Measurements from ENCODE around the gene ANGEL2. TPM values are rescaled to one million over a fixed set of nuclear protein-coding genes. Genes with fewer than 3 reads are reported as not detected.

Gene ANGEL2
- total RNA-seq, 2 donors from 2014 or later: 55.8 to 60.4 TPM

- H3K9ac ChIP-seq (ENCODE audit: extremely low read depth, low read length, poor library complexity, severe bottlenecking): no peak overlapping the region
- peaks cover 20% of the 10 kb centered on the region for H3K9me3 ChIP-seq (ENCODE audit: control insufficient read depth, low read length)
- H3K27ac Mint-ChIP-seq: no peak overlapping the region
- no peak overlapping the region for H3K4me3 Mint-ChIP-seq
- no peaks in the 10 kb centered on the region for H3K27me3 Mint-ChIP-seq (ENCODE audit: insufficient read depth)
- H3K36me3 Mint-ChIP-seq (ENCODE audit: low read depth): peaks cover 7% of the 10 kb centered on the region
- H3K27me3 ChIP-seq (ENCODE audit: control insufficient read depth, insufficient read depth, low read length, poor library complexity, severe bottlenecking): no peaks in the 10 kb centered on the region
- TF ChIP-seq CTCF (conservative IDR thresholded peaks at IDR 0.05): no peak
- 80 to 92% methylated on average over 1 to 2 of the region's 2 CpGs for WGBS, 2 experiments (ENCODE audit: insufficient coverage in 1 of 2, insufficient read length in 1 of 2)
- no peak overlapping the region for H3K27ac ChIP-seq (ENCODE audit: low read depth, low read length)
- no peaks in the 10 kb centered on the region for H3K36me3 ChIP-seq (ENCODE audit: control insufficient read depth, insufficient read depth, low read length)
- DNase-seq: no peak
- H3K4me1 Mint-ChIP-seq: peaks cover 21% of the 10 kb centered on the region
- peaks cover 7% of the 10 kb centered on the region for H3K9me3 Mint-ChIP-seq
- no peaks in the 10 kb centered on the region for H3K4me1 ChIP-seq (ENCODE audit: control insufficient read depth, insufficient read depth, low read length)
- no peak overlapping the region for H3K4me3 ChIP-seq (ENCODE audit: low read length)
These were observed 38.5 kb upstream of the ANGEL2 start for GRCh38 chr1:213054142-213054541.

GRCh38 chr1:213053455-213053854 lies 37.8 kb upstream of the ANGEL2 start:
- Histone ChIP-seq H3K36me3 (ENCODE audit: control insufficient read depth, insufficient read depth, low read length) (no peaks in the 10 kb centered on the region), H3K9me3 (ENCODE audit: control insufficient read depth, low read length) (peaks cover 13% of the 10 kb centered on the region), H3K4me3 (ENCODE audit: low read length) (peak overlapping the region; percentile 87), H3K4me1 (ENCODE audit: control insufficient read depth, insufficient read depth, low read length) (no peaks in the 10 kb centered on the region), H3K27ac (ENCODE audit: low read depth, low read length) (no peak overlapping the region), H3K9ac (ENCODE audit: extremely low read depth, low read length, poor library complexity, severe bottlenecking) (no peak overlapping the region), H3K27me3 (ENCODE audit: control insufficient read depth, insufficient read depth, low read length, poor library complexity, severe bottlenecking) (no peaks in the 10 kb centered on the region)
- no peak for DNase-seq
- Mint-ChIP-seq H3K27ac (no peak overlapping the region), H3K4me3 (no peak overlapping the region), H3K4me1 (peaks cover 21% of the 10 kb centered on the region), H3K36me3 (ENCODE audit: low read depth) (peaks cover 6% of the 10 kb centered on the region), H3K27me3 (ENCODE audit: insufficient read depth) (no peaks in the 10 kb centered on the region), H3K9me3 (peaks cover 2% of the 10 kb centered on the region)
- TF ChIP-seq CTCF (conservative IDR thresholded peaks at IDR 0.05): no peak

GRCh38 chr1:213051881-213052202 lies 36.2 kb upstream of the ANGEL2 start:
- no peak for DNase-seq
- Histone ChIP-seq H3K36me3 (ENCODE audit: control insufficient read depth, insufficient read depth, low read length) (no peaks in the 10 kb centered on the region), H3K4me1 (ENCODE audit: control insufficient read depth, insufficient read depth, low read length) (no peaks in the 10 kb centered on the region), H3K27me3 (ENCODE audit: control insufficient read depth, insufficient read depth, low read length, poor library complexity, severe bottlenecking) (no peaks in the 10 kb centered on the region), H3K9me3 (ENCODE audit: control insufficient read depth, low read length) (peaks cover 10% of the 10 kb centered on the region), H3K4me3 (ENCODE audit: low read length) (peak overlapping the region; percentile 87), H3K27ac (ENCODE audit: low read depth, low read length) (no peak overlapping the region), H3K9ac (ENCODE audit: extremely low read depth, low read length, poor library complexity, severe bottlenecking) (peak overlapping the region; percentile 49)
- no peak for TF ChIP-seq CTCF (conservative IDR thresholded peaks at IDR 0.05)
- H3K9me3 Mint-ChIP-seq: no peaks in the 10 kb centered on the region
- WGBS, 2 experiments (ENCODE audit: insufficient coverage in 1 of 2, insufficient read length in 1 of 2): 31% methylated on average over 2 of the region's 2 CpGs; no CpG with 5 or more reads in 1 of the 2 experiments
- peaks cover 4% of the 10 kb centered on the region for H3K36me3 Mint-ChIP-seq (ENCODE audit: low read depth)
- peaks cover 2% of the 10 kb centered on the region for H3K27me3 Mint-ChIP-seq (ENCODE audit: insufficient read depth)
- peaks cover 21% of the 10 kb centered on the region for H3K4me1 Mint-ChIP-seq
- H3K27ac Mint-ChIP-seq: peak overlapping the region; percentile 91
- H3K4me3 Mint-ChIP-seq: peak overlapping the region; percentile 90

Measured in endodermal cell (in vitro differentiated cells).